GM21825 (cell line): ENCODE results near the gene ABHD16A.
"Not testable (repeated sequence)": the region's sequence is repeated elsewhere in the genome, so short reads cannot be mapped to it uniquely, and the experiment has no call there.

ENCODE experiments used
- ATAC-seq: cut with Tn5 transposase; IDR thresholded peaks from one replicate; pipeline ENCODE4 v1.9.1; 2021; ENCODE audit warnings: mild to moderate bottlenecking, moderate library complexity; ENCODE audit not compliant: unreplicated experiment

The ABHD16A gene

DNA sequence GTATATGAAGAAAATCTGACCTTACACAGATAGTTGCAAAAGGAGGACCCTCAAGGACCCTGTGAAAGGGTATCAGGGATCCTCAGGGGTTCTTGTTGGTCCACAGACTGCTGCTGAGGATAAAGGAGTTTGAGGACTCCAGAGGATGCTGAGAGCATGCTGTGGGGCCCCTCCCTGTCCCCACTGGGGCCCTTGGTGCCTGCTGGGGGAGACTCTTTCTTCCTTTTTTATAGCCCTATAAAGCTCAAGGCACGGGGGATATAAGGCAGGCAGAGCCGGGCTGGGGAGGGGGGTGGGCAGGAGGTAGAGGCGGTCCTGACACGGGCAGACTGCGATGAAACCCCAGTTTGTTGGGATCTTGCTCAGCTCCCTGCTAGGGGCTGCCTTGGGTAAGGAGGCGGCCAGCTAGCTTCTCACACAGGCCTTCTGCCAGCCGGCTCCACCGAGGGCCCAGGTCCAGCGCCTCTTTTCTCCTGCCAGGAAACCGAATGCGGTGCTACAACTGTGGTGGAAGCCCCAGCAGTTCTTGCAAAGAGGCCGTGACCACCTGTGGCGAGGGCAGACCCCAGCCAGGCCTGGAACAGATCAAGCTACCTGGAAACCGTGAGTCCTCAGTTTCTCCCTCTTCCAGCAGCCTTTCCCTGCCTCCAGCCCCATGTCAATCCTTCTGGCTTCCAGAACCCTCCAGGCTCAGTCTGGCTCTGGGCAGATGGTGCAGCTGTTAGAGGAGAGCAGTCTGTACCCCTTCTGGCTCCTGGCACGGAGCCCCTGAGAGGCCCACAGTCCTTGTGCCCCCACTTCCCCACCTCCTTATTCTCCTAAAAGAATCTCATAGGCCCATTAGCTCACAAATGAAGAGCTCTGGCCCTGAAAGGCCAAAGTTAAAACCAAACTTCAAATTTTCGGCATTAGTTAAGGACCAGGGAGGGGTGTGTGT lies 12.2 kb upstream of the ABHD16A start, which contains the start of gene LY6G6D:
Gene LY6G6D (plus strand): TSS at position 327 of the 937 bp plus-strand sequence. CDS start 8 bp downstream, at position 335.
- ATAC-seq: no peak

DNA sequence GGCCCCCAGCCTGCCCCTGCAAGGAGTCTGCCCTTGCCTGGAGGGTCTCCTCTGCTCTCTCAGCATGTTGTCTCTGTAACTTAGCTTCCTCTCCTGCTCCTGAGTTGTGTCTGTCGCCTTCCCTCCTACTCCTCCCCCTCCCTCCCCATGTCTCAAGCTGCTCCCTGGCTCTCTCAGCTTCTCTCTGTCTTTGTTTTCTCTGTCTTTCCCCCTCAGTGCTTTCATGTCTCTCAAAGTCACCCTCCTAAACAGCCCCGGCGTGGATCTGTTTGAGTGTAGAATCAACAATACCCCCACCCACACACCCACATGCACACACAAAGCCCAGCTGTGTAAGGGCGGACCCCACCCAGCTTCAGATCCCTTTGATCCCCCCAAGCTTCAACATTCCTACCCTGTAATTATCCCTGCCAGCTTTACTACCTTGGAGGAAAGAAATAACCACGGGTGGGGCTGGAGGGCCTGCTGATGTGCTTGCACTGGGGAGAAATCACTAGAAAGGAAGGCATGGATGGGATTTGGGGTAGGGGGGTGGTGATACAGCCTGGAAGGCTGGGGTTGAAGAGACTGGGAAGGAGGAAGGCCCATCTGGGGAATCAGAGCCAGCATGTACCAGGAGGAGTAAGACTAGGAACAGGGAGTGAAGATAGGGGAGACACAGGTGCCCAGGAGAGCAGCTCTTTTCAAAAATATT lies 11.0 kb upstream of the ABHD16A start:
- no peak for ATAC-seq

DNA sequence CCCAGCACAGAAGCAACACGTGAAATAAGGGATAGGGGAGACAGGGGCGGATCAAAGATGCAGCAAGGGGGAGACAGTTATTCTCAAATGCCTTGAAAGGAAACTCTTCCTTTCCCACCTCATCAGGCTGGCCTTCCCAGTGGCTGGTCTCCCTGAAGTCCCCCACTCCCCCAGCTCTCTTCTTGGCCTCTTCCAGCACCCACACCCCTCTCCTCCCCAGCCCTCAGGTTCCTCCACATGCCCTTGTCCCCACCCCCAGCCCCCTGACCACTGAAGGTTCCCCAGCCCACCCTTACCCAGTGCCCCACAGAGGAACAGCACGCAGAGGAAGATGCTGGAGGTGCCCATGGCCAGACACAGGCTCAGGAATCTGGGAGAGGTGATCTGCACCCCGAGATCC lies 10.3 kb upstream of the ABHD16A start:
- ATAC-seq: no peak

DNA sequence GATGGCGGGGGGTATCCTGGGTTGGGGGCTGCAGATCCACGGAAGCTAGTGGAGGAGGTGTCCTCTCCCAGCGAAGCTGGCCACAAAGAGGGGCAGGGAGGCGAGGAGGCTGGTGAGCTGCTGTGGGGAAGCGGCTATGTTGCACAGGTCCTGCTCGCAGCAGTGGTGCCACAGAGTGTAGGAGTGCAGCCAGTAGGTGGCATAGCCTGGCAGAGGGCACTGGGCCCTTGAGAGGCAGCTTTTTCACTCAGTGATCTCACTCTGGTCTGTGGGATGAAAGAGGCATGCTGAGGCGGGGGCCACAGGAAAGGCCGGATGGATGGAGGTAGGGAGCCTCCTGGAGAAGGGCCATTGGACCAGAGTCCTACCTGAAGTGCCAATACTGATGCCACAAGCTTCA lies 9.2 kb upstream of the ABHD16A start:
- no peak for ATAC-seq

DNA sequence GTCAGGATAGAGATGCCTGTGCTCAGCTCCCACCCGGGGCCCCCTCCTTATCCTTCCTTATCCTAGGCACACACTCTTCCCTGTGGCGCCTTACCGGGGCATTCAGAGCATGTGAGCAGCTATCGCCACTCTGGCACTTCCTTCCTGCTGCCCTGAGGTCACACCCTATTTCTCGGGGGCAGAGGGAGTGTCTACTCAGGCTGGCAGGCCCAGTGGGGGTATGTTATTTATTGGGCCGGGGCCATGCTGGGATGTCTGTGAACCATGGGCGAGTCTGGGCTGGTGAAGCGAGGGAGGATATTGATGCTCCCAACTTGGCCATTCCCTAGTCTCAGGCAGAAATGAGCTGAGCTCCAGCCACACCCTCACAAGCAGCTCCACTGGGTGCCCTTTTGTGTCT lies 8.1 kb upstream of the ABHD16A start:
- no peak for ATAC-seq

DNA sequence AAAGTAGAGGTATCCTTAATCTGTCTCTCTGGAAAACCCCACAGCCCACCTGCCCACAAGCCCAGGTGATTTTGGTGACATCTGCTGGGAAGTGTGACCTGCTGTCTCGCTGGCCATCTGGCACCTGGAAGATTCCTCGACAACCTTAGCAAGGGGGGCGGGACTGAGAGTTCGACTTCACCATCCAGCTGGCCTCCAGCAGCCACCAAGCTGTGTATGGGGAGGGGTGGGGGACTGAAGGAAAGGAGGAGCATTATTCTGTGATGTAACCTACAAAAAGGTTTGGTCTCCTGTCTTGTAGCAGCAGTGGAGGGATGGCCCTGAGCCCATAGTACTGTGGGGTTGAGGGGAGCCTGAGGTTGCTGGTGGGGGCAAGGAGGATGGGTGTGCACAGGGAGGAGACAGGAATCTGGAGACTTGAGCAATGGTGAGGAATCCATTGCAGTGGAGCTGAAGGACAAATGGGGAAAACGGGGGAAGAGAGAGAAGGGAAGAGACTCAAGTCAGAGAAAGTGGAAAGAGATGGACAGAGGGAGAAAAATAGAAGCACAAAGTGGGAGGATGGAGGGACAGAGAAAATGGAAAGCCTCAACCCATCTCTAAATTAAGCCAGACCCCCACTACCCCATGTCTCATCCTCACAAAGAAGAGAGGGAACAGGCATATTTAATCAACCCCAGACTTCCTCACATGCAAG lies 7.5 kb upstream of the ABHD16A start:
- no peak for ATAC-seq

DNA sequence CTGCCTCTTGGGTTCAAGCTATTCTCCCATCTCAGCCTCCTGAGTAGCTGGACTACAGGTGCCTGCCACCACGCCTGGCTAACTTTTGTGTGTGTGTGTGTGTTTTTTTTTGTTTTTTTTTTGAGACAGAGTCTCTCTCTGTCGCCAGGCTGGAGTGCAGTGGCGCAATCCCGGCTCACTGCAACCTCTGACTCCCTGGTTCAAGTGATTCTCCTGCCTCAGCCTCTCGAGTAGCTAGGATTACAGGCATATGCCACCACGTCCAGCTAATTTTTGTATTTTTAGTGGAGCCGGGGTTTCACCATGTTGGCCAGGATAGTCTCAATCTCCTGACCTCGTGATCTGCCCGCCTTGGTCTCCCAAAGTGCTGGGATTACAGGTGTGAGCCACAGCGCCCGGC lies 6.0 kb upstream of the ABHD16A start:
- not testable (repeated sequence) for ATAC-seq

DNA sequence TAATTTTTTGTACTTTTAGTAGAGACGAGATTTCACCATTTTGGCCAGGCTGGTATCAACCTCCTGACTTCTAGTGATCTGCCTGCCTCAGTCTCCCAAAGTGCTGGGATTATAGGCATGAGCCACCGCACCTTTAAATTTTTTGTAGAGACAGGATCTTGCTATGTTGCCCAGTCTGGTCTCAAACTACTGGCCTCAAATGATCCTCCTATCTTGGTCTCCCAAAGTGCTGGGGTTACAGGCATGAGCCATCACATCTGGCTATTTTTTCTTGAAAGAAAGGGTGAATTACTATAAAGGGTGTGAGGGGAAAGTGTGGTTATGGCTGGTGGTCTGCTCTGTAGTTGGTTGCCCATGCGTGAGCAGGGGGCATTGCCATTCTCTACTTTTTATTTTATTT lies 5.1 kb upstream of the ABHD16A start:
- ATAC-seq: no peak

DNA sequence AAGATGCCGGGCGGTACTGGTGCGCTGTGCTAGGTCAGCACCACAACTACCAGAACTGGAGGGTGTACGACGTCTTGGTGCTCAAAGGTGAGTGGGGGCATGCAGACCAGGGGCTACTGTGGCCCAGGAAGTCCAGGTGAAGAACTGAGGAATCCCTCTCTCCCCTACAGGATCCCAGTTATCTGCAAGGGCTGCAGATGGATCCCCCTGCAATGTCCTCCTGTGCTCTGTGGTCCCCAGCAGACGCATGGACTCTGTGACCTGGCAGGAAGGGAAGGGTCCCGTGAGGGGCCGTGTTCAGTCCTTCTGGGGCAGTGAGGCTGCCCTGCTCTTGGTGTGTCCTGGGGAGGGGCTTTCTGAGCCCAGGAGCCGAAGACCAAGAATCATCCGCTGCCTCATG lies 4.6 kb upstream of the ABHD16A start:
- ATAC-seq: no peak

DNA sequence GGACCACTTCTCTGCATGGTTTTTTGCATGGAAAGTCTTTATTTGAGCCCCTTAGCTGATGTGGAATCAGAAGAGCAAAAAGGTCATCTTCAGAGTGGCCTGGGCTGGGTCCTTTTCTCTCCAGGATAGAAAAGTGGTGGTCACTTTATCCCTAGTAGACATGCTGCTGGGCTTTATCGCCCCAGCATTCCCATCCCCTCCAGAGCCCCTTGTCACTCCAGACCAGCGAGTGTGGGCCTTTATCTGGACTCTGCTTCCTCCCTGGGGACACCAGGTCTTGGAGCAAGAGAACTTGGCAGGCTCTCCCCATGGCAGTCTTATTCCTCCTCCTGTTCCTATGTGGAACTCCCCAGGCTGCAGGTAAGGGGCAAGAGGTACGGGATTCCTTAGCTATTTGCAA lies 3.5 kb upstream of the ABHD16A start, which contains the start of gene LY6G6F:
Gene LY6G6F (plus strand): TSS at position 268 of the 400 bp plus-strand sequence. CDS start 41 bp downstream, at position 309.
- no peak for ATAC-seq

DNA sequence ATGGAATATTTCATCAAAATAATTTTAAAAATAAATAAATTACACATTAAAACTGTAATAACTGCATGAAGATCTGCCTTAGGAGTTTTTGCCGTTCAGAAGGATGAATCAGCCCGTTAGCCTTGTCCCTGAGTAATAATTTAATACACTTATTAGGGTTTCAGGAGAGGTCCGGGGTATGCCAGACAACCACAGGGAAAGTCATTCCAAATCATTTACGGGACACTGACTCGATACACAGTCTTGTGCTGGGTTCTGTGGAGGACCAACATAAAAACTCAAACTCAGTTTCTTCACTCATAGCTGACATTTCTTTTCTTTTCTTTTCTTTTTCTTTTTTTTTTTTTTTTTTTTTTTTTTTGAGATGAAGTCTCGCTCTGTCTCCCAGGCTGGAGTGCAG lies 2.8 kb upstream of the ABHD16A start:
- ATAC-seq: no peak

DNA sequence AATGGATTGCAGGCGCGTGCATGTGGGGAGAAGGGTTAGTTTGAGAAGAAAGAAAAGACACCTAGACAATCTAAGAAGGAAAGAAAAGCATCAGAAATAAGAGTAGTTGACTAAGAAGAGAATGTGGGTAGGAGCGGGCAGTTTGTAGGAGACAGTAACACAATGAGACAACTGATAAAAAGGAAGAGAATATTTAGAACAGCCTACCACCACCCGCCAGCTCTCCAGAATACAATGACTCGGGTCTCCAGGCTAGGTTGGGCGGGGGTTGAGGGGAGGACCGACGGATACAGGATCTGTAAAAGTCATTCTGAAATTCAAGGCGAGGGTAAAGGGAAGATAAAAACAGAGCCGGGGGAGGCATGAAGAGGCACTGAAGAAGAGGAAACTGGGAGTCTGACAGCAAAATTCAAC lies 712 bp downstream of the ABHD16A start:
- no peak for ATAC-seq

DNA sequence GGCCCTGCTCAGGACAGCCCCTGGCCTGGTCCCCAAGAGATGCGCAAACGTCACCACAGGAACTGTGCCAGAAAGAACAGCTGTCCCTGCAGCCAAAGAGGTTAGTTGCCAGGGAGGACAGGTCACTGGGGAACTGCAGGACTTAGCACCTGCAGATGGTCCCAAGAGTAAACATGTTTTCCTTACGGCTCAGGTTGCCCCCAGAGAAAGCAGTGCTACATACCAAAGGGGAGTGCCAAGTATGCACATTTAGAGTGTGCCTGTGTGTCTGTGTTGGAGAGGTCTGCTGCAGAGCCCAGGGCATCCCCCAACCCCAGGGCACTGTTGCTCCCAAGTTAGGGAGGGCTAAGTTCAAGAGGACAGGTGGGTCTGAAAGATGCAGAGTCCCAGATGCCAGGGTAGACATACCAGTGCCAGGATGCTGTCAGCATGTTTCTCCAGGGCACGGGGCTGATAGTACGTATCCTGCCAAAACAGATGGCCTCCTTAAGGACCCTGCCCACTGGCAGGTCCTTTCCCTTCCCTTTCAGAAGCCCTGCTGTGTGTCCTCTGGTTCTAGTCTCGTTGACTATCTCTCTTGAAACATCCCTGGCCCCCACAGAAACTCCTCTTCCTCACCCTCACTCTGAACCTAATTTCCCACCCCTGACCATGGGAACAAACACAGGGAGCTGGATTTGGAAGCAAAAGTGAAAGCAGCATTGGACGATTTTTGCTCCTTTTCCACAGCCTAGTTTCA lies 1.3 kb downstream of the ABHD16A start:
- no peak for ATAC-seq

DNA sequence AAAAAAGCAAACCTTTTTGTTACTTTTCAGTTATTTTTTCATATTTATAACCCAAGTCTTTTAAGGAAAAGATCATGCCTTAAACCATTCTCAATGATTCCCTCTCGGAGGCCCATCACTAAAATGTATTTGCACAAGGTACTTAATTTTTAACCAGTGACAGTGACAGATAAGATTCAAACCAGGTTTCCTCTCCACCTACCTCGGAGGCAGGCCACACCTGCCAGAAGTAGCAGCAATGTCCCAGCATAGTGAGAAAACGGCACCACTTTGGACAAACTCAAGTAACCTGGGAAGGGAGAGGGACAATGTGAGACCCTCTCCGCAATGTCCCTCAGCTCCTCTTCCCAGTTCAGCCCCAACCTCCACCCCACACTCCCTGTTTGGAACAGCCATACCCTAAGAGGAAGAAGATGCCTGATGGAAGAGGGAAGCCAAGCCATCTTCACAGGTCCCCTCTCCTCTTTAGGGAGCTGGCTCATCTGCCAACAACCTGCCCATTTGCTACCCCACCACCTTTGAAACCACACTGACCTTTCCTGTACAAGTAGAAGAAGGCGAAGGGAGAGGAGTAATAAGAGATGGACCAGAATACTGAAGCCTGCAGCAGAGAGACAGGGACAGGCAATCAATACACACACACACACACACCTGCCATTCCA lies 2.3 kb downstream of the ABHD16A start:
- no peak for ATAC-seq

DNA sequence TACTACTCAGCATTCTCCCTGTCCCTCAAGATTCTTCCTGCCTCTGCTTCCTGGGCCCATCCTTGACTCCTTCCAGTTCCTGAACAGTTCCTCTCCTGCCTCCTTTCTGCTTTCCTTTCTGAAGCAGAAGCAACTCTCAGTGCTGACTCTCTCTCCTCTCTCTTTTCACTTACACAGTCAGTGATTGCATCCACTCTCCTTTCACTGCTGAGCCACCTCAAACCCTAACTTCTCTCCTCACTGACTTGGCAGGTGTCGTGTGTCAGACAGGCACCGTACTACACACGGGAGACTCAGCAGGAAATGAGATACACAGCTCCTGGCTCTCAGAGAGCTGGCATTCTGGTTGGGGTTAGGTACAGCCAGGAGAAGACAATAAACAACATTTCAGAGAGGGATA lies 5.6 kb downstream of the ABHD16A start:
- no peak for ATAC-seq

DNA sequence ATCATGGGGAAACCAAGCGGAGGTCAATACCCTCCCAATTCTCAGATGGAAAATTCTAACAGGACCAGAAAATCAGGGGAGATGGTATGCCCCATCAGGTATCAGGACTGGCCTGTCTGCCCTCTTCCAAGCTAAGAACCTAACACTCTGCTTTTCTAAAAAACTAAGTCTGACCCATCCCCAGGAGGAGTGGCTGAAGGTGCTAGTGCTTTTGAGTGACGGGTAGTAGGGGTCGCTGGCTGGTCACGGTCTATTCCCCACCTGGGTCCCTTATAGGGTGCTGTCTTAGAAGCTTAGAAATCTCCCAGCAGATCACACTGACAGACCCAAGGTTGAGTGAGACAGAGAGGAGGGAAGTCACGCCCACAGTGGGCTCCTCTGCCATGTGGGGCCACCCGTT lies 9.6 kb downstream of the ABHD16A start:
- ATAC-seq: no peak

DNA sequence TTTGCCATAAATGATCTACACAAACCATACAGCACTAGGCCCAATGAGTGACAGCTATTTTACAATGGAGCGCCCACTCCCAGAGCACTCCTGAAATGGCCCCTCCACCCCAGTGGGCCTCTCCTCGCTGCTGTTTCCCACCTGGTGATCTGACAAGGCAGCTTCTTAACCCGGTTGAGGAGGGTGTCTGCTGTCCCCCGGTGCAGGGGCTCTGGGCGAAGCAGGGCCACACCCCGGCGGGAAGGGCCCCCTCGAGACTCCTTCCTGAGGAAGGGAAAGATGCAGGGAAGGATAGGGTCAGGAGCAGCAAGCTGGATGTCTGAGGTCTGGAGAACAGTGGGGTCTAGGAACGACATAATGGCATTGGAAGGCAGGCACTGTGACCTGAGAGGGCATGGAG lies 10.2 kb downstream of the ABHD16A start:
- no peak for ATAC-seq

DNA sequence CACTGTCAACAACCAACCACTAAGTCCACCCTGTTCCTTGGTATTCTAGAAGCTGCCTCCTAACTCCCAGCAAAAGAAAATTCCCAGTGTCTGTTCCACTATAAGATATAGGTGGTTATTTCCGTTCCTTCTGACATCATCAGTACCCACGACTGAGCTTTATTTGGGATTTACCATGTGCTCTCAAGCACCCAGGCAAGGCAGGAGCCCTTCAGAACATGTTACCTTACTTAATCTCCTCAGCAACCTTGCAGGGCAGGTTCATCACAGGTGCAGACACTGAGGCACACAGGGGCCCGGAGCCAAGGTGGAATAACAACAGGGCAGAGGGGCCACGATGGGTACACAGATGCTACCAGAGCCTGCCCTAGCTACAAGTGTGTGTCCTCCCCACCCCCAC lies 10.8 kb downstream of the ABHD16A start:
- no peak for ATAC-seq

DNA sequence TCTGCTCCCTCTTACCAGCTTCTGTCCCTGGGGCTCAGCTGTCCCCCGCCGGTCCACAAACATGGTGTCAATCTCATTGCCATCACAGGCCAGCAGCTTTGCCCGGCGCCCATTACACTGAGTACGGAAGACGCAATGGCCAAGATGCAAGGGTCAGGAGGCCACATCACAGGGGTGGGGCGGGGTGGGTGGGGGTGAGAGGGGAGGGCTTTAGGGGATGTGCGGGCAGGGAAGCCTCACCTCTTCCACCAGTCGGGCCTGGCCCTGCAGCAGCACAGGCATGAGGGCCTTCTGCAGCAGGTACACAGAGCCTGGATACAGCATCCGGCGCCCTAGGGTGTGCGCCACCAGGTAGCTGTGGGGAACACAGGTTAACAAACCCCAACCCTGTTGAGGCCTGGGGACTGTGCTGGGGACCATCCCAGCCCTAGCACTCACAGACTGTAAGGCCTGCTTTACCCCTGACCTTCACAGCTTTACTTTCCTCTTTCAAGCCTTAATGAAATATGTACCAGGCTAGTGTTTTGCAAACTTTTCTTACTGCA lies 11.5 kb downstream of the ABHD16A start:
- no peak for ATAC-seq

DNA sequence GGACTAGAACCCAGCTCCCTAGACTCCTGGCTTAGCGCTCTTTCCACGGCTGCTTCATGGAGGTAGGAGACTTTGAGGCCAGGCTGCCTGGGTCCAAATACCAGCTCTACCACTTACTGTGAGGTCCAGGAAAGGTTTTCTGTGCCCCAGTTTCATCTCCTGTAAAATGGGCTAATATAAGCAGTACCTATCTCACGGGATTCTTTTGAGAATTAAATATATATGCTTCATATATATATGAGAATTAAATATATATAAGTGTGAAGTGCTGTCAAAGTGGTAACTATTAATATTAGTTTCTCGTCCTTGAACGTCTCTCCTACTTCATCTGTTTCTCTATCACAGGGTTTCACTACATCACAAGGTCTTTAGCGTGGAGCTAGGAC lies 12.1 kb downstream of the ABHD16A start:
- no peak for ATAC-seq
